Peyer's patch (tissue), 4 donors: ENCODE results near the gene TYMP.

Experiments
- POLR2A ChIP-seq, 2 donors: fragments of 450-650 bp; IDR thresholded peaks; one replicate each; pipeline ENCODE4 v1.5.1; 2017; ENCODE audit warnings: antibody characterized with exemption in 2 of 2, mild to moderate bottlenecking in 2 of 2, moderate library complexity in 2 of 2
- TF ChIP-seq, protein P1 (sequence below), 6 experiments: fragments of 450-650 bp in 4 of 6; fragments of 200-600 bp in 2 of 6; sonication (generic) in 1 of 6; IDR thresholded peaks; one replicate each; pipeline ENCODE4 v1.5.1; 2017 to 2019; ENCODE audit warnings: antibody characterized with exemption in 6 of 6, mild to moderate bottlenecking in 3 of 6, moderate library complexity in 1 of 6

- TF ChIP-seq, protein P1, sequence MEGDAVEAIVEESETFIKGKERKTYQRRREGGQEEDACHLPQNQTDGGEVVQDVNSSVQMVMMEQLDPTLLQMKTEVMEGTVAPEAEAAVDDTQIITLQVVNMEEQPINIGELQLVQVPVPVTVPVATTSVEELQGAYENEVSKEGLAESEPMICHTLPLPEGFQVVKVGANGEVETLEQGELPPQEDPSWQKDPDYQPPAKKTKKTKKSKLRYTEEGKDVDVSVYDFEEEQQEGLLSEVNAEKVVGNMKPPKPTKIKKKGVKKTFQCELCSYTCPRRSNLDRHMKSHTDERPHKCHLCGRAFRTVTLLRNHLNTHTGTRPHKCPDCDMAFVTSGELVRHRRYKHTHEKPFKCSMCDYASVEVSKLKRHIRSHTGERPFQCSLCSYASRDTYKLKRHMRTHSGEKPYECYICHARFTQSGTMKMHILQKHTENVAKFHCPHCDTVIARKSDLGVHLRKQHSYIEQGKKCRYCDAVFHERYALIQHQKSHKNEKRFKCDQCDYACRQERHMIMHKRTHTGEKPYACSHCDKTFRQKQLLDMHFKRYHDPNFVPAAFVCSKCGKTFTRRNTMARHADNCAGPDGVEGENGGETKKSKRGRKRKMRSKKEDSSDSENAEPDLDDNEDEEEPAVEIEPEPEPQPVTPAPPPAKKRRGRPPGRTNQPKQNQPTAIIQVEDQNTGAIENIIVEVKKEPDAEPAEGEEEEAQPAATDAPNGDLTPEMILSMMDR (IDR thresholded peaks at IDR 0.05), result no peak
- no peak for TF ChIP-seq POLR2A (IDR thresholded peaks at IDR 0.05)
Measured at GRCh38 chr22:50546326-50547262, 16.8 kb upstream of the TYMP start.
